DND-41 (cell line): ENCODE results near the gene XRCC3.

Experiments
- ATAC-seq: fragments of 200-7000 bp; cut with Tn5 transposase; 3 replicates; pipeline ENCODE4 v1.9.1; 2021; ENCODE audit warnings: low read depth; ENCODE audit not compliant: insufficient read depth
- DNase-seq: peaks from one replicate; pipeline ENCODE4 v3.0.0-alpha.2; 2020
- H2AFZ ChIP-seq: 2 replicates; pipeline ENCODE4 v1.6.0; 2012; ENCODE audit warnings: low read depth, low read length
- H3K27ac ChIP-seq: 2 replicates; pipeline ENCODE4 v1.5.1; 2012; ENCODE audit warnings: low read length, inconsistent platforms
- H3K27me3 ChIP-seq: fragments of 200-600 bp; sonication (generic); 2 replicates; pipeline ENCODE4 v1.6.0; 2012; ENCODE audit warnings: low read length, mild to moderate bottlenecking, inconsistent platforms; ENCODE audit not compliant: insufficient read depth, poor library complexity
- H3K36me3 ChIP-seq: 2 replicates; pipeline ENCODE4 v1.5.1; 2012; ENCODE audit warnings: low read length, inconsistent platforms; ENCODE audit not compliant: insufficient read depth
- H3K4me1 ChIP-seq: 2 replicates; pipeline ENCODE4 v1.5.1; 2012; ENCODE audit warnings: mild to moderate bottlenecking, low read length; ENCODE audit not compliant: insufficient read depth
- H3K4me2 ChIP-seq: 2 replicates; pipeline ENCODE4 v1.6.0; 2012; ENCODE audit warnings: mild to moderate bottlenecking, moderate library complexity, low read length, inconsistent platforms; ENCODE audit not compliant: insufficient read depth
- H3K4me3 ChIP-seq, 2 experiments: fragments of 200-600 bp in 1 of 2; shearing (Covaris generic) in 1 of 2; 2 replicates each; pipeline ENCODE4 v1.5.1; 2012 to 2016; ENCODE audit warnings: inconsistent platforms in 2 of 2, low read length in 2 of 2, mild to moderate bottlenecking in 2 of 2, low read depth in 1 of 2, moderate library complexity in 1 of 2
- H3K79me2 ChIP-seq: 2 replicates; pipeline ENCODE4 v1.6.0; 2012; ENCODE audit warnings: low read length, inconsistent platforms; ENCODE audit not compliant: insufficient read depth
- H3K9ac ChIP-seq: 2 replicates; pipeline ENCODE4 v1.6.0; 2012; ENCODE audit warnings: low read depth, mild to moderate bottlenecking, inconsistent platforms, low read length, moderate library complexity
- H3K9me3 ChIP-seq: 2 replicates; pipeline ENCODE4 v1.5.1; 2012; ENCODE audit warnings: low read length, moderate library complexity, mild to moderate bottlenecking, inconsistent platforms; ENCODE audit not compliant: insufficient read depth, severe bottlenecking
- H4K20me1 ChIP-seq: 2 replicates; pipeline ENCODE4 v1.6.0; 2012; ENCODE audit warnings: low read length; ENCODE audit not compliant: insufficient read depth
- EZH2 ChIP-seq: IDR thresholded peaks from 3 replicates; pipeline ENCODE4 v1.6.1; 2012; ENCODE audit warnings: borderline replicate concordance, low read depth, mild to moderate bottlenecking, moderate library complexity, low read length, inconsistent platforms; ENCODE audit not compliant: severe bottlenecking
- TF ChIP-seq, protein P1 (sequence below): IDR thresholded peaks from 2 replicates; pipeline ENCODE4 v1.5.1; 2012; ENCODE audit warnings: borderline replicate concordance, low read length, moderate library complexity, mild to moderate bottlenecking; ENCODE audit not compliant: poor library complexity, severe bottlenecking; ENCODE audit errors: extremely low read depth

The XRCC3 gene

DNA sequence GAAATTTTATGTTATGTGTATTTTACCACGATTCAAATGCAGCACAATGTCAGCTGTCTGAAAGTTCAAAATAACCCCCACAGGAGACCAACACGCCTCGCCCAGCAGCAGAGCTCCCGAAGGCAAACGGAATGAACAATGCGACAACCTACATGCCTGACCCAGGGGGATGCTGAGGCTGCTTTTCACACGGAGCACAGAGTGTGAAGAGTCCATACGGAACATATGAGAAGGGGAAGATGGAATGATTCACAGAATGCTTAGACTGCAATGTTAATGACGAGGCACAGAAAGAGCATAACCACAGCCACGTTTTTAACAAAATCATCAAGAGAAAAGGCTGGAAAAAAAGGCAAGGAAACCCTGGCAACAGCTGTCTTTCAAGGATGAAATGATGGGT, 22.9 kb upstream of the XRCC3 start:
- Histone ChIP-seq H4K20me1 (no peaks in the 10 kb centered on the region), H3K9ac (no peak overlapping the region), H3K36me3 (peaks cover 4% of the 10 kb centered on the region; the same call in 1 of the 2 replicates), H2AFZ (no peak overlapping the region), H3K4me1 (no peaks in the 10 kb centered on the region), H3K27ac (no peak overlapping the region), H3K4me2 (no peak overlapping the region), H3K9me3 (no peaks in the 10 kb centered on the region), H3K79me2 (no peaks in the 10 kb centered on the region), H3K27me3 (no peaks in the 10 kb centered on the region), H3K4me3 (no peak overlapping the region)
- DNase-seq (no peak), ATAC-seq (no peak)
- no peak for TF ChIP-seq EZH2
- TF ChIP-seq, protein P1, sequence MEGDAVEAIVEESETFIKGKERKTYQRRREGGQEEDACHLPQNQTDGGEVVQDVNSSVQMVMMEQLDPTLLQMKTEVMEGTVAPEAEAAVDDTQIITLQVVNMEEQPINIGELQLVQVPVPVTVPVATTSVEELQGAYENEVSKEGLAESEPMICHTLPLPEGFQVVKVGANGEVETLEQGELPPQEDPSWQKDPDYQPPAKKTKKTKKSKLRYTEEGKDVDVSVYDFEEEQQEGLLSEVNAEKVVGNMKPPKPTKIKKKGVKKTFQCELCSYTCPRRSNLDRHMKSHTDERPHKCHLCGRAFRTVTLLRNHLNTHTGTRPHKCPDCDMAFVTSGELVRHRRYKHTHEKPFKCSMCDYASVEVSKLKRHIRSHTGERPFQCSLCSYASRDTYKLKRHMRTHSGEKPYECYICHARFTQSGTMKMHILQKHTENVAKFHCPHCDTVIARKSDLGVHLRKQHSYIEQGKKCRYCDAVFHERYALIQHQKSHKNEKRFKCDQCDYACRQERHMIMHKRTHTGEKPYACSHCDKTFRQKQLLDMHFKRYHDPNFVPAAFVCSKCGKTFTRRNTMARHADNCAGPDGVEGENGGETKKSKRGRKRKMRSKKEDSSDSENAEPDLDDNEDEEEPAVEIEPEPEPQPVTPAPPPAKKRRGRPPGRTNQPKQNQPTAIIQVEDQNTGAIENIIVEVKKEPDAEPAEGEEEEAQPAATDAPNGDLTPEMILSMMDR = no peak

DNA sequence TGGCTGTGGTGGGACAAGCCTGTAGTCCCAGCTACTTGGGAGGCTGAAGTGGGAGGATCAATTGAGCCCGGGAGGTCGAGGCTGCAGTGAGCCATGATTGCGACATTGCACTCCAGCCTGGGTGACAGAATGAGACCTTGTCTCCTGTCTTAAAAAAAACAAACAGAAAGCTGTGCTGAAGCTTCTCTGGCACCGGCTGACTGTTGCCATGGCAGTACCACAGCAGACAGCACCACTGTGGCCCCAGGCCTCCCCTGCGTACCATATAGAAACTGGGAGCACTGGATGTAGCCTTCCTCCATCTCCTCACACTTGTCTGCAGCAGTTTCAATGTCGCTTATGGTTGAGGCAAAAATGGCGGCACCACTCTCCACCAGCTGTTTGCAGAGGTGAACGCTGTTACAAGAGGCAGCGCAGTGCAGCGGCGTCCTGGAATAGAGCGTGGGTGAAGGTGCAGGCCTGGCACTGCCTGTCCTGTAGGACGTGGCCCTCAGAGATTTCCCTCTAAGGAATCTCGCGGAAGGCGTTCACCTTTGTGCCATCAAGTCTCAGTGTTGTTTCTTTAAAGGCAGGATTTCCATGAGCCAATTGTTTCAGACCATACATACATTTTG, 22.3 kb upstream of the XRCC3 start:
- Histone ChIP-seq H3K9me3 (no peaks in the 10 kb centered on the region), H4K20me1 (no peaks in the 10 kb centered on the region), H3K4me3 (no peak overlapping the region), H3K4me2 (no peak overlapping the region), H3K27ac (no peak overlapping the region), H3K79me2 (no peaks in the 10 kb centered on the region), H2AFZ (no peak overlapping the region), H3K36me3 (peaks cover 9% of the 10 kb centered on the region), H3K9ac (no peak overlapping the region), H3K27me3 (no peaks in the 10 kb centered on the region), H3K4me1 (no peaks in the 10 kb centered on the region)
- ATAC-seq = no peak
- no peak for DNase-seq
- TF ChIP-seq EZH2 = no peak
- TF ChIP-seq, protein P1 = no peak

DNA sequence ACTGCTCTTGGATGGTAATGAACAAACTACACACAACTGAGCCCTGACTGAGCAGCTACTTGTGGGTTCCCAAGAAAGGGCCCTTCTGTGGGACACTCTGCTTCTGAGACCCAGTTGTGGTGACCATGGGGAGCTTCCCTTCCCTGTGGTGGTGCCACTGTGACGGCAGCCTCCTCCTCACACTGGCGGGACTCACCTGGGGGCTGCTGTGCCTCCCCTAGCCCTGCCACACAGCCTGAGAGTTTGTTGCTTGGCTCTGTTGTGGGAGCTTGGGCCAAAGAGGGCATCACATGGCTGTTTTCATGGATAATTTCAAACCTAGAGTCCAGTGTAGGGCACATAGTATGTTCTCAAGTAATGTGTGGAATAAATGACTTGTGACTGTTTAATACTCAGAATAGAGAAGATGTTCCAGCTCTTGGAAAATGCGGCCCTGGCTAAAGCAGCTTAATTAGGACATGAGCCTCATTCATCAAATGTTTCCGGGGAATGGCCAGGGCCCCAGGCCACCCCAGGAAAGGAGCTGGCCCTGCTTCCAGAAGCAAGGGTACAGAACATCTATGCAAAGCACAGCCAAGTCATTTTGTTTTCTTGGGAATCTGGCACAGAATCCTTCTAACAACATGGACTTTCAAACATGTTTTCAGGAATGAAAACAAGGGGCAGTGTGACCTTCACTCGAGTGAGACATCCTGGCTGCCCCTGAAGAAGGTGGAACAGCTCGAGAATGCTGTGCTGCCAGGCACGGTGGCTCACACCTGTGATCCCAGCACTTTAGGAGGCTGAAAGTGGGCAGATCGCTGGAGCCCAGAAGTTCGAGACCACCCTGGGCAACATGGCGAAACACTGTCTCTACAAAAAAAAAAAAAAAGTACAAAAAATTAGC, 21.5 kb upstream of the XRCC3 start:
- Histone ChIP-seq H3K79me2 (no peaks in the 10 kb centered on the region), H3K27me3 (no peaks in the 10 kb centered on the region), H3K9me3 (no peaks in the 10 kb centered on the region), H3K27ac (no peak overlapping the region), H3K9ac (no peak overlapping the region), H2AFZ (no peak overlapping the region), H3K4me1 (no peaks in the 10 kb centered on the region), H3K4me2 (no peak overlapping the region), H3K4me3 (no peak overlapping the region), H4K20me1 (no peaks in the 10 kb centered on the region), H3K36me3 (peaks cover 16% of the 10 kb centered on the region)
- DNase-seq (no peak), ATAC-seq (no peak)
- no peak for TF ChIP-seq EZH2
- TF ChIP-seq, protein P1 = no peak
